Nephron (organoid): ENCODE results near the gene TNFSF18.
A peak's percentile ranks its signal among the peaks of the same experiment; 100 is the strongest.

ENCODE experiments used
- H3K27ac Mint-ChIP-seq, 3 experiments: 2 replicates each; pipeline ENCODE4 v1.8.0; 2020; ENCODE audit warnings: mixed read lengths in 3 of 3, mild to moderate bottlenecking in 2 of 3, moderate library complexity in 1 of 3
- H3K27me3 Mint-ChIP-seq: 2 replicates; pipeline ENCODE4 v1.8.0; 2021; ENCODE audit warnings: low read depth, mild to moderate bottlenecking, moderate library complexity, mixed read lengths
- H3K36me3 Mint-ChIP-seq: 2 replicates; pipeline ENCODE4 v1.8.0; 2020; ENCODE audit warnings: low read depth, mixed read lengths
- H3K4me1 Mint-ChIP-seq: 2 replicates; pipeline ENCODE4 v1.8.0; 2020; ENCODE audit warnings: mixed read lengths
- H3K4me3 Mint-ChIP-seq, 3 experiments: 2 replicates each; pipeline ENCODE4 v1.8.0; 2020; ENCODE audit warnings: mild to moderate bottlenecking in 3 of 3, mixed read lengths in 3 of 3, moderate library complexity in 2 of 3
- H3K9me3 Mint-ChIP-seq: 2 replicates; pipeline ENCODE4 v1.8.0; 2020; ENCODE audit warnings: mixed read lengths
- TF ChIP-seq, protein P1 (sequence below), 3 experiments: fragments of 200-600 bp; sonication (generic); IDR thresholded peaks; one replicate each; pipeline ENCODE4 v1.5.0; 2021; ENCODE audit warnings: antibody characterized with exemption in 3 of 3; ENCODE audit not compliant: unreplicated experiment in 3 of 3

The TNFSF18 gene

DNA sequence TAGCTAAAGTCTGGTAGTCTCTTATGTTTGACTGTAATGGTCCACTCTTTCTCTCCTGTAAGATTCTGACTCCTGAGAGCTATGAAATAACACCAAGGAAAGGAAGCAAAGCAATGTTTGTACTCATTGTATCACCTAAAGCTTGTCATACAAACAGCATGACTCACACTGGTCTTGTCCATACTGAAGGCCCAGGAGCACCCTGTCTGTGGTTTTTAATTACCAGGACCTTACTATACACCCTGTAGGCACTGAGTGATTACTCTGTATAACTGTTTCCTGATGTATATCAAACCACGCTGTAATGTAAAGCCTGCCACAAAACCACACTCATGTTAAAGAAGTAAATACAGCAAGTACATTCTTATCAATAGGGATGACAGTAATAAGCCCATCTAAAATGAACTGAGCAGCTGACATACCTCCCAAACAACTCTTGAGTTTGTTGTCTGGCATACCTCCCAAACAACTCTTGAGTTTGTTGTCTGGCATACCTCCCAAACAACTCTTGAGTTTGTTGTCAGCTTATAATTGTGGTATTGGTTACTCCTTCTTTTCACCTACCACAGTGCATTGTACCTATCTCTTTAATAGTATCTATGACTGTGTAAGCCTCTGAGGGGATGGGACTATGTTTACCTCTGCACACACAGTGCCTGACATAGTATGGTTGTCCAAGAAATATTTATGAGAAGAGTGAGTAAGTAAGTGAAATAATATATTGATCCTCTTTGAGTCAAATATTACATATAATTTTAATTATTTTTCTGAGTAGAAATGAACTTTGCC lies 11.6 kb upstream of the TNFSF18 start:
- Mint-ChIP-seq H3K4me3 (no peak overlapping the region), H3K9me3 (peaks cover 5% of the 10 kb centered on the region), H3K36me3 (no peaks in the 10 kb centered on the region), H3K27me3 (peaks cover 3% of the 10 kb centered on the region), H3K27ac (no peak overlapping the region), H3K4me1 (no peaks in the 10 kb centered on the region)
- TF ChIP-seq, protein P1, sequence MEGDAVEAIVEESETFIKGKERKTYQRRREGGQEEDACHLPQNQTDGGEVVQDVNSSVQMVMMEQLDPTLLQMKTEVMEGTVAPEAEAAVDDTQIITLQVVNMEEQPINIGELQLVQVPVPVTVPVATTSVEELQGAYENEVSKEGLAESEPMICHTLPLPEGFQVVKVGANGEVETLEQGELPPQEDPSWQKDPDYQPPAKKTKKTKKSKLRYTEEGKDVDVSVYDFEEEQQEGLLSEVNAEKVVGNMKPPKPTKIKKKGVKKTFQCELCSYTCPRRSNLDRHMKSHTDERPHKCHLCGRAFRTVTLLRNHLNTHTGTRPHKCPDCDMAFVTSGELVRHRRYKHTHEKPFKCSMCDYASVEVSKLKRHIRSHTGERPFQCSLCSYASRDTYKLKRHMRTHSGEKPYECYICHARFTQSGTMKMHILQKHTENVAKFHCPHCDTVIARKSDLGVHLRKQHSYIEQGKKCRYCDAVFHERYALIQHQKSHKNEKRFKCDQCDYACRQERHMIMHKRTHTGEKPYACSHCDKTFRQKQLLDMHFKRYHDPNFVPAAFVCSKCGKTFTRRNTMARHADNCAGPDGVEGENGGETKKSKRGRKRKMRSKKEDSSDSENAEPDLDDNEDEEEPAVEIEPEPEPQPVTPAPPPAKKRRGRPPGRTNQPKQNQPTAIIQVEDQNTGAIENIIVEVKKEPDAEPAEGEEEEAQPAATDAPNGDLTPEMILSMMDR (IDR thresholded peaks at IDR 0.05; ENCODE audit: unreplicated experiment in 3 of 3): no peak

DNA sequence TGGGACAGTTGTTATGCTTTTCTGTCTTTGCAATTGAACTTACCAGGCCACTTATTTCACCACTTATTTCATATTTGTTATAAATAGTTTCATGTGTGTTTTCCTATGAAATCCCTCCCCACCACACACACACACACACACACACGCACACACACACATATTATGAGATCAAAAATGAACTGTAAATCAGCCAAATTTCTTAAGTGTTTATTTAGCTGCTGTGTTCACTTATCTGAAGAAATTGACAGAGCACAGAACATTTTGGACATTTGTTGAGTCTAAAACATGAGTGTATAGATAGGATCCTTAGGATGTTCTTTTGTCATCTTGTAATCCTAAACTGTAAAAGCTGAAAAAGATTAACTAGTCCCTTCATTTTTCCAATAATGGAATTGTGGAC lies 7.8 kb upstream of the TNFSF18 start:
- Mint-ChIP-seq H3K4me1 (no peaks in the 10 kb centered on the region), H3K9me3 (no peaks in the 10 kb centered on the region), H3K4me3 (no peak overlapping the region), H3K36me3 (no peaks in the 10 kb centered on the region), H3K27me3 (peaks cover 3% of the 10 kb centered on the region), H3K27ac (no peak overlapping the region)
- TF ChIP-seq, protein P1 (IDR thresholded peaks at IDR 0.05; ENCODE audit: unreplicated experiment in 3 of 3): no peak

DNA sequence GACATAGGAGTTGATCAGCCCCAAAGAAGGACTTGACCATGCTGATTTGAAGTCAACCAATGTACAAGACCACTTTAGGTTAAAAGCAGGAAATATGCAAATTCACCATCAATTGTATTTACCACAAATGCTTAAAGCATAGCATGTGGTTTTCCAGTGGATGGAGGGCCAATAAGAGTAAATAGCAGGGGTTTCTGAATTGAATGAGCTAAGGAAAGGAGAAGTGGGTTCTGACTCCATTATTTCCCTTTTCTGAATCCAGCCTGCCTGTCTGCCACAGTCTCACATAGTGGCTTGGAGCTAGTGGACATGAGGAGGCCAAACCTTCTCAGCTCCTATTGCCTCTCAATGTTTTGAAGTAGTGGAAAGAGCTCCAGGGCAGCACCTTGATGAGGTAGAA lies 7.2 kb upstream of the TNFSF18 start:
- no peak overlapping the region for H3K4me3 Mint-ChIP-seq
- no peak overlapping the region for H3K27ac Mint-ChIP-seq
- TF ChIP-seq, protein P1 (IDR thresholded peaks at IDR 0.05; ENCODE audit: unreplicated experiment in 3 of 3): no peak
- no peaks in the 10 kb centered on the region for H3K9me3 Mint-ChIP-seq
- H3K27me3 Mint-ChIP-seq: peaks cover 3% of the 10 kb centered on the region
- no peaks in the 10 kb centered on the region for H3K36me3 Mint-ChIP-seq
- H3K4me1 Mint-ChIP-seq: no peaks in the 10 kb centered on the region

DNA sequence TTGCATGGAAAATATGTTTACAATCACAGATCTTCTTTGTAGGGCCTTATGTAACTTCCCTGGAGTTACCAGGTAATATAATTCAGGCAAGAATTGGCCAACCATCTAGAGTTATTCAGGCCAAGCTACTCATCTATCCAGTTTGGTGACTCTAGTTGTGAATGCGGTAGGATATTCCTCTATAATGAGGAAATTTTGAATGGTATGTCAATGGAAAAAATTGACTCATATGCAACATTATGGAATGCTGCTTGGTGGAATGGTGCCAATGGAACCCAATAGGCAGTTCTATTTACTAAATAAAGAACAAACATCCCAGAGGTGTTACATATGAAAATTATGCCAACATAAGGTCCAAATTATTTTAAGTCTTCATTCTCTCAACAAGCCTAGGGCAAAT lies 5.6 kb upstream of the TNFSF18 start:
- peaks cover 3% of the 10 kb centered on the region for H3K27me3 Mint-ChIP-seq
- no peak overlapping the region for H3K4me3 Mint-ChIP-seq
- no peak overlapping the region for H3K27ac Mint-ChIP-seq
- H3K9me3 Mint-ChIP-seq: no peaks in the 10 kb centered on the region
- no peaks in the 10 kb centered on the region for H3K36me3 Mint-ChIP-seq
- H3K4me1 Mint-ChIP-seq: peaks cover 9% of the 10 kb centered on the region
- TF ChIP-seq, protein P1 (IDR thresholded peaks at IDR 0.05; ENCODE audit: unreplicated experiment in 3 of 3): no peak

DNA sequence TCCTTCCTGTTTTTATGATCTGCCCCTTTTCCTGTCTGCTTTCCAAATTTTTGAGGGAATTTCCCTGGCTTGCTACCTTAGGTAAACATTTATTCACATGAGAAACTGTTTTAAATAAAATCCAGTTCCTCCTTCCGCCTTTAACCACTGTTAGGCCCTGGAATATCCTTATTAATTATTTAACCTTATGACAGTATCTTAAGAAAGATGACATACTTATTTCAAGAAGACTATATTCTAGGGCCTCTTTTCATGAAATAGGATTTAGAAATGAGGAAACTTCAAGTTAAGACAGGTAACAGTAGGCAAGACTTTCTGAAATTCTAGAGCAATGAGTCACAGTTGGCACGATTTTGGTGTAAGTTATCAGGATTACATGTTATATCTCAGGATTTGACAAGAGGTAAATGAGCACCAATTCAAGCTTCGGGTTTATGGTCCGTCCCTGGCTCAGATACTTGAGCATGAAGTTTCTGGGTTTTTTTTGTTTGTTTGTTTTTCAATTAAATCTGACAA lies 2.0 kb upstream of the TNFSF18 start:
- no peak overlapping the region for H3K4me3 Mint-ChIP-seq
- peak overlapping the region in 2 of 3 experiments; percentile 25 to 33 for H3K27ac Mint-ChIP-seq
- H3K4me1 Mint-ChIP-seq: peaks cover 18% of the 10 kb centered on the region
- no peaks in the 10 kb centered on the region for H3K27me3 Mint-ChIP-seq
- TF ChIP-seq, protein P1 (IDR thresholded peaks at IDR 0.05; ENCODE audit: unreplicated experiment in 3 of 3): no peak
- H3K9me3 Mint-ChIP-seq: no peaks in the 10 kb centered on the region
- H3K36me3 Mint-ChIP-seq: no peaks in the 10 kb centered on the region

DNA sequence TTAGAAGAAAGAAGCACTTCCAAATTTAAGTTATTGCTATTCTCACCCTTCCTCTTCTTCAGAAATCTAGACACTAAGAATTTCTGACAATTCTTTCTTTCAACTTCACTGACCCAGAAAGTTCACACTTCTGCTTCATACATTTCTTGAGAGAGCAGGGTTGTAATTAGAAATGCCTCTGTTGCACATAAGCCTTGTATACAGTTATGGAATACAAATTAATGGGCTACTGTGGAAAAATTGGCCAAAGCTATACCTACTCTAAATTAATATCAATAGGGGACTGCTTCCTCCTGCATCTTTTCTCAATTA lies 1.5 kb downstream of the TNFSF18 start:
- Mint-ChIP-seq H3K27ac (no peak overlapping the region), H3K27me3 (no peaks in the 10 kb centered on the region), H3K9me3 (no peaks in the 10 kb centered on the region), H3K4me1 (peaks cover 18% of the 10 kb centered on the region), H3K4me3 (no peak overlapping the region), H3K36me3 (no peaks in the 10 kb centered on the region)
- TF ChIP-seq, protein P1 (IDR thresholded peaks at IDR 0.05; ENCODE audit: unreplicated experiment in 3 of 3): no peak
